ENCODE measurements around the gene RANGRF. TPM values are rescaled to one million over a fixed set of nuclear protein-coding genes. Genes with fewer than 3 reads are reported as not detected.

Gene RANGRF
- total and polyA plus RNA-seq, 12 donors: 18.8 to 46.9 (median 25.4) TPM

DNA sequence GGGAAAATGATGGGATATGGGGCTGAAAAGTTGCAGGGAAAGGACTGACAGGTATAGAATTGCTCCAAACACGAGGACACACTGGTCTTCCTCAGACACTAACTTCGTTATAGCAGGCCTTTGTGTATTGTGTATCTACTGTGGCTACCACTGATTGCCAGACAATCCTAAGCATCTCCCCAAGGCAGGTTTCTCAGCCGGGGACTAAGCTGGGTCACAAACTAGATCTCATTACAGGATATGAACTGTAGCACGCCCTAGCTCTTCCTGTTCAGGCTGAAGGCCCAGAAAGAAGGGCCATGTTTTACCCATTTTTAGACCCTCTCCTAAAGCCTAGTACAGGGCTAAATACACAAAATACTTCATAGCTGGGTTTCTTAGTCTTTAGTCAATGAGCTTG, 5.1 kb upstream of the RANGRF start:
- TF ChIP-seq, protein P1, sequence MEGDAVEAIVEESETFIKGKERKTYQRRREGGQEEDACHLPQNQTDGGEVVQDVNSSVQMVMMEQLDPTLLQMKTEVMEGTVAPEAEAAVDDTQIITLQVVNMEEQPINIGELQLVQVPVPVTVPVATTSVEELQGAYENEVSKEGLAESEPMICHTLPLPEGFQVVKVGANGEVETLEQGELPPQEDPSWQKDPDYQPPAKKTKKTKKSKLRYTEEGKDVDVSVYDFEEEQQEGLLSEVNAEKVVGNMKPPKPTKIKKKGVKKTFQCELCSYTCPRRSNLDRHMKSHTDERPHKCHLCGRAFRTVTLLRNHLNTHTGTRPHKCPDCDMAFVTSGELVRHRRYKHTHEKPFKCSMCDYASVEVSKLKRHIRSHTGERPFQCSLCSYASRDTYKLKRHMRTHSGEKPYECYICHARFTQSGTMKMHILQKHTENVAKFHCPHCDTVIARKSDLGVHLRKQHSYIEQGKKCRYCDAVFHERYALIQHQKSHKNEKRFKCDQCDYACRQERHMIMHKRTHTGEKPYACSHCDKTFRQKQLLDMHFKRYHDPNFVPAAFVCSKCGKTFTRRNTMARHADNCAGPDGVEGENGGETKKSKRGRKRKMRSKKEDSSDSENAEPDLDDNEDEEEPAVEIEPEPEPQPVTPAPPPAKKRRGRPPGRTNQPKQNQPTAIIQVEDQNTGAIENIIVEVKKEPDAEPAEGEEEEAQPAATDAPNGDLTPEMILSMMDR (IDR thresholded peaks at IDR 0.05): no peak
- TF ChIP-seq POLR2A (IDR thresholded peaks at IDR 0.05): no peak
- Histone ChIP-seq H3K4me3 (no peak overlapping the region), H3K36me3 (replicated peaks in 1 of 2) (no peaks in the 10 kb centered on the region), H3K27ac (no peak overlapping the region), H3K27me3 (no peaks in the 10 kb centered on the region), H3K4me1 (replicated peaks in 1 of 2) (peaks cover 4 to 7% of the 10 kb centered on the region in 2 donors), H3K9me3 (replicated peaks in 1 of 3) (no peaks in the 10 kb centered on the region)
- intact Hi-C loops (cut with DNase I): no loop called here
- no peak for DNase-seq
- 64 to 78% (median 72%) methylated on average over 4 of the region's 4 CpGs for WGBS, 4 donors

DNA sequence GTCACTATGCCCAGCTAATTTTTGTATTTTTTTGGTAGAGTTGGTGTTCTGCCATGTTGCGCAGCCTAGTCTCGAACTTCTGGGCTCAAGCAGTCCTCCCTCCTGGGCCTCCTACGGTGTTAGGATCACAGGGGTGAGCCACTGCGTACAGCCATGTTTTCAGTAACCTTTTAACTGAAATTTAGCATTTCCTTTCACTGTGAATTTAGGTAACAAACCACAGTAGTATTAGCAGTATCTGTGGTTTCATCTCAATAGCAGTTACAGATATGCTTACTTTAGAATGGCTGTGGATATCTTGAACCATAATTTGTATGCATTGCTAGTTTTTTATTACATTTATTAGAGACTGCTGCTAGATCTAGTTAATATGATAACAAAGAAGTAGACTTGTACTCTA, 4.3 kb upstream of the RANGRF start:
- 64 to 93% (median 90%) methylated on average over 2 to 4 of the region's 4 CpGs for WGBS, 4 donors
- Histone ChIP-seq H3K27ac (no peak overlapping the region), H3K9me3 (replicated peaks in 1 of 3) (no peaks in the 10 kb centered on the region), H3K36me3 (replicated peaks in 1 of 2) (no peaks in the 10 kb centered on the region), H3K27me3 (no peaks in the 10 kb centered on the region), H3K4me1 (replicated peaks in 1 of 2) (peaks cover 4 to 9% of the 10 kb centered on the region in 2 donors), H3K4me3 (no peak overlapping the region)
- no peak for DNase-seq
- intact Hi-C loops (cut with DNase I): no loop called here
- TF ChIP-seq, protein P1 (IDR thresholded peaks at IDR 0.05): no peak
- TF ChIP-seq POLR2A (IDR thresholded peaks at IDR 0.05): no peak

GRCh38 chr17:8285270-8286181, 2.9 kb upstream of the RANGRF start:
- H3K9me3 ChIP-seq (replicated peaks in 1 of 3): no peaks in the 10 kb centered on the region
- H3K4me3 ChIP-seq: no peak overlapping the region
- DNase-seq: no peak
- H3K27me3 ChIP-seq: no peaks in the 10 kb centered on the region
- 74 to 82% (median 78%) methylated on average over 9 to 10 of the region's 10 CpGs for WGBS, 4 donors
- no peaks in the 10 kb centered on the region for H3K36me3 ChIP-seq (replicated peaks in 1 of 2)
- TF ChIP-seq, protein P1 (IDR thresholded peaks at IDR 0.05): no peak
- no peak for TF ChIP-seq POLR2A (IDR thresholded peaks at IDR 0.05)
- intact Hi-C loops (cut with DNase I): loop anchor here in 1 of 2 donors (5.0 kb wide), 1 partner anchor 33 kb away; no protein-coding TSS in a partner anchor
- H3K4me1 ChIP-seq (replicated peaks in 1 of 2): peaks cover 9 to 11% of the 10 kb centered on the region in 2 donors
- H3K27ac ChIP-seq: no peak overlapping the region

GRCh38 chr17:8287651-8288335, 677 bp upstream of the RANGRF start:
- WGBS, 4 donors: 29 to 80% (median 37%) methylated on average over 6 to 19 of the region's 19 CpGs
- DNase-seq: no peak
- Histone ChIP-seq H3K9me3 (replicated peaks in 1 of 3) (no peaks in the 10 kb centered on the region), H3K27me3 (no peaks in the 10 kb centered on the region), H3K27ac (peak overlapping the region in 4 of 5 donors; percentile 86 to 98 (median 94)), H3K4me1 (replicated peaks in 1 of 2) (peaks cover 9 to 11% of the 10 kb centered on the region in 2 donors), H3K4me3 (peak overlapping the region; percentile 59 to 88 (median 70)), H3K36me3 (replicated peaks in 1 of 2) (no peaks in the 10 kb centered on the region)
- intact Hi-C loops (cut with DNase I): loop anchor here in 1 of 2 donors (5.0 kb wide), 1 partner anchor 35 kb away; no protein-coding TSS in a partner anchor
- no peak for TF ChIP-seq POLR2A (IDR thresholded peaks at IDR 0.05)
- TF ChIP-seq, protein P1 (IDR thresholded peaks at IDR 0.05): no peak
